HG03520 (cell line): ENCODE results near the gene DTHD1.

Source experiments
- ATAC-seq: cut with Tn5 transposase; IDR thresholded peaks from one replicate; pipeline ENCODE4 v1.9.1; 2021; ENCODE audit warnings: mild to moderate bottlenecking, moderate library complexity; ENCODE audit not compliant: unreplicated experiment

DTHD1 gene

DNA sequence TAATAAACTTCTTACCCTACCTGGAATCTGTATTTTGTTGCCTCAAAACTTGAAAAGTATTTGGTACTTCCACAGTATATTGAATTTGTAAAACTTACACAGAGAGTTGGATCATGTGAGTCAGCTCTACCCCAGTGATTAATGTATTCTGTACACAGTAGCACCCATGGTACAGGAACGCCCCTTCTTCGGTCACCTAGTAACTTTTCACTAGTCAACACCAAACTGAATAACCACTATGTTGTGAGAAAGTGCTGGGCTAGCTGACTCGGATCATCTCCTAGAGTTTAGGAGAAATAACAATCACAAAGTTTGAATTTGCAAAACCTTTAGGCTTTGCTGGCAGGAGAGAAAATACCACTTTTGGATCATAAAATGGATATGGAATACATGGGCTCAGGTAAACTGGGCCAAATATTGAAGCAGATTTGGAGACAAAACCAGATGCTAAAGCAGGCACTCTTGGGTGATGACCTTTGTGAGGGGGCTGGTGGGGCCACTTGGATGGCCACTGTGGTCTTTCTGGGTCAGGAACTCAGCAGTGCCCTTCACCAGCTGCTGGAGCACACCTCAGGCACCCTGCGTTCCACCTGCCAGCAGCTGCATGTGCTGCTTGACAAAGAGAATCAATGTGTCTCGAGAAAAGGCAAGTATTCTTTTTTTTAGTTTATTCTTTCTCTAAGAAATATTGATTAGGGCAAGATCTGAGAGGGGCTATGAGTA is at the start of gene DTHD1:
DTHD1 (plus strand) TSS at position 233 of the 723 bp plus-strand sequence; CDS start at position 376, 143 bp downstream.
- no peak for ATAC-seq

DNA sequence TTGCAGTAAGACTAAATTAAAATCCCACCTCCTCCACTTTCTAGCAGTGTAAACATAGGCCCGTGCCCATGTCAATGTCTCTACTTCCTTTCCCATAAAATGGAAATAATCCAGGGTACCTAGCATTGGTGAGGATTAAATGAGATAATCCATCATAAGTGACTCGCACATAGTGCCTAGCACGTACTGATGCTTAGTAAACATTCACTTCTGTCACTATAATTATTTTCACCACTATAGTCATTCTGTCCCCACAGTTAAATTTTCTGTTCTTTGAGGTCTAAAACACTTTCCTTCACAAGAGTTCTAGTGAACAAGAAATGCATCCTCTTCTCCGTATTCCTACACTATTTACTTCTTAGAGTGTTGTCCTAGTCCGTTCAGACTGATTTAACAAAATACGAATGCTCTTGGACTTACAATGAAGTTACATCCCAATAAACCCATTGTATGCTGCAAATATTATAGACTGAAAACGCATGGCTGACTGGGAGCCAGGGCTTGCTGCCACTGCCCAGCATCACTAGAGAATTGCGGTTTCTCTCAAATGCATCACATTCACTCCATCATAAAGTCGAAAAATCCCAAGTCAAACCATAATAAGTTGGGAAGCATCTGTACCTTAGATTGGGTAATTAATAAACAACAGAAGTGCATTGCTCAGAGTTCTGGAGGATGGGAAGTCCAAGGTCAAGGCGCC is 47.7 kb upstream of the DTHD1 start:
- ATAC-seq, result no peak

DNA sequence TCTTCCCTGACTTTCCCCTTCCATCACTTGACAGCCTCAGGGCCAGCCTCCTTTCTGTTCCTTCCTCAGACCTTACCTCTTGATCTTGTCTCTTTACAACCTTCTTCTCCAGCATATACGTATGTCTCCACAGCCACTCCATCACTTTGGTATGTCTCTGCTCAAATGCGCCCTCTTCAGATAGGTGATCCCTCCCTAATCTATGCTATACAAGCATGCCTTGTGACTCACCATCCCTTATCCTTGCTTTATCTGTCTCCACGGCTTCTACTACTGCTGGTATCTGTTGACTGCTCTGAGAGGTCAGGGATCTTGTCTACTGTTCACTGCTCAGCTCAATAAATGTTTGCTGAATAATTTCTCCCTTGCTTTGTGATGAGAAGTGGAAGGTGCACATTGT is 46.1 kb upstream of the DTHD1 start:
- ATAC-seq, result no peak

DNA sequence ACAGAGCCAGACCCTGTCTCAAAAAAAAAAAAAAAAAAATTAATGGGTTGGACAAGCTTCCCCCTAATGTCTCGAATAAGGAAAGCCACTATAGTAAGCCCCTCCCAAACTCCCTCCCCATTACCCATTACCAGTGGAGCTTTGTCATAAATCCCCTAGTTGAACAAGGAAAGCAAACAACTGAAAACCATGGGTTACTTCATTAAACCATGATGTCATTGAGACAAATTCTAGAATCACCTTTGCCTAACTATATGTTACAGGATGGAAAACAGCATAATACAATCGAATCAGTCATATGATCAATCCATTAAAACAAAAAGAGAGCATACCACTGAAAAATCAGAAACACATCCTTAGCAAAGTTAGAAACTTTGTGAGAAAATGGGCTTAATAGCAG is 45.3 kb upstream of the DTHD1 start:
- ATAC-seq, result no peak

DNA sequence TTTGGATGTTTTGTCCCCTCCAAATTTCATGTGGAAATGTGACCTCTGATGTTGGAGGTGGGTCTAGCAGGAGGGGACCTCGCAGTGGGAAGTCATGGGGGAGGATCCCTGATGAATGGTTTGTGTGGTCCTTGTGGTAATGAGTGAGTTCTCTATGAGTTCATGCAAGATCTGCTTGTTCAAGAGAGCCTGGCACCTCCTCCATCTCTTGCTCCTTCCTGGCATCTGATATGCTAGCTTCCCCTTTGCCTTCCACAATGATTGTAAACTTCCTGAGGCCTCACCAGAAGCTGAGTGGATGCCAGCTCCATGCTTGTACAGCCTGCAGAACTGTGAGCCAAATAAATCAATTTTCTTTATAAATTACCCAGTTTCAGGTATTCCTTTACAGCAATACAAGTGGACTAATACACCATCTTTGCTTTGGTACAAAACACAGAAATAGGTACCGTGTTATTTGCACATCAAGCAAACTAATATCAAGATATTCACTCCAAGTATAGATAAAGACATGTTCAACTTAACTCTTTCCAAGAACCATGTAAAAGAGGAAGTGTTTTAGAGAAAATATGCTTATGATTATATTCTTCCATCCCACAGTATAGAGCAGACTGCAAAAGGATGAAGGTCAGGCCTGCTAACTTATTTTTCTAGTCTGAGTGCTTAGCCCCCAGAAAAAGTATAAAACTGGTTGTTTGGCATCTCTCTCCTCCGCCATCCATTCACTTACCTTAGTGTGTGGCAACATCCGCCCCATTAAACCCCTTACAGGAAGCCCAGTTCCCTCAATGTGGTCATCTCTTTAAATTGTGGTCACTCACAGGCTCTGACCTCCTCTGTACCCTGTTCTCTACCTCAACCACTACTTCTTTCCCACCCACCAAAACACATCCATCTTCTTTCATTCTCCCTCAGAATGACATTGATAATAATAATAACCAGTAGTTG is 43.8 kb upstream of the DTHD1 start:
- ATAC-seq, result no peak

DNA sequence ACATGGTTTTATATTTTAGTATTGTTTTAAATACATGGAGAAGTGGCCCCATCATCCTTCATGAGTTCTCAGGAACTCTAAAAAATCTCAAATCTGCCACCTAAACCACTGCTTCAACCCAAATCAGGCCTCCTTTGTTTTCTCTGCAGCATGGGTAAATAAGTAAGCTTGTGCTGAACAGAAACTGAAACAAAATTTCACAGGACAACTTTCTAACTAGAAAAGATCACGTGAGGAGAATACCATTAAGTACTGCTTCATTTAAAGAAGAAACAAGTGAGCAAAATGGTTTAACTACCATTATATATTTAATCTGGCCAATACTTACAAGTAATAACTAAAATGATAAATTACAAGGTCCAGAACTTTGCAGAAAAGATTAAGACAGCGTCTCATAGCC is 39.6 kb upstream of the DTHD1 start:
- peak; percentile 43 for ATAC-seq

DNA sequence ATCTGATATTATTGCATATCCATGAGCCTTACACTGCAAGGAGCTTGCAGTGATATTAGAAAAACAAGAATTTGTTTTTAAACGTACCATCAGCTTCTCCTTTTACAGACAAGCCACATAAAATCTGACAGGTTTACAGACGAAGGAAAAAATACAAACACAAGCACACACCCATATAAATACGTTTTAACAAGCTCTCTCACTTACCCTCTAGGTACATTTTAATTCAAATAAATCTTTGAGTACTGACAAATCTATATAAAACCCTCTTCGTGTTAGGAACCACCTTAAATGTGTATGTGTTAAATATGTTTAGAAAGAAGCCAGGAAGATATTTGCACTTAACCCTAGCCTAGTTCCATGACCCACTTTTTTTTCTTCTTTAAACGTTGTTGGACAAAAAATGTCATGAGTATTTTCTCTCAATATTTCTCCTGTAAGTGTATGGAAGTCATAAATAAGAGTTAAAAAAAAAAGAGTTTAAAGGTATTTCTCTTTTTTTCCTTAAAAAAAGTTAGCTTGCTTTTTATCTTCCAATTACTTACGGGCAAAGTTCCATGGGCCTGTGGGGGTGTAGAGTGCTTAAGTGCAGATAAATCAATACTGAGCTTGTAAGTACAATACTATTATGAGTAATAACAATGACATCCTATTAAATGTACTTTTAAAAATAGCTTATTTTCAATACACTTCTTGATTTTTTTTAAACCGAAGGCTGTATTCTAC is 38.6 kb upstream of the DTHD1 start:
- ATAC-seq, result no peak

DNA sequence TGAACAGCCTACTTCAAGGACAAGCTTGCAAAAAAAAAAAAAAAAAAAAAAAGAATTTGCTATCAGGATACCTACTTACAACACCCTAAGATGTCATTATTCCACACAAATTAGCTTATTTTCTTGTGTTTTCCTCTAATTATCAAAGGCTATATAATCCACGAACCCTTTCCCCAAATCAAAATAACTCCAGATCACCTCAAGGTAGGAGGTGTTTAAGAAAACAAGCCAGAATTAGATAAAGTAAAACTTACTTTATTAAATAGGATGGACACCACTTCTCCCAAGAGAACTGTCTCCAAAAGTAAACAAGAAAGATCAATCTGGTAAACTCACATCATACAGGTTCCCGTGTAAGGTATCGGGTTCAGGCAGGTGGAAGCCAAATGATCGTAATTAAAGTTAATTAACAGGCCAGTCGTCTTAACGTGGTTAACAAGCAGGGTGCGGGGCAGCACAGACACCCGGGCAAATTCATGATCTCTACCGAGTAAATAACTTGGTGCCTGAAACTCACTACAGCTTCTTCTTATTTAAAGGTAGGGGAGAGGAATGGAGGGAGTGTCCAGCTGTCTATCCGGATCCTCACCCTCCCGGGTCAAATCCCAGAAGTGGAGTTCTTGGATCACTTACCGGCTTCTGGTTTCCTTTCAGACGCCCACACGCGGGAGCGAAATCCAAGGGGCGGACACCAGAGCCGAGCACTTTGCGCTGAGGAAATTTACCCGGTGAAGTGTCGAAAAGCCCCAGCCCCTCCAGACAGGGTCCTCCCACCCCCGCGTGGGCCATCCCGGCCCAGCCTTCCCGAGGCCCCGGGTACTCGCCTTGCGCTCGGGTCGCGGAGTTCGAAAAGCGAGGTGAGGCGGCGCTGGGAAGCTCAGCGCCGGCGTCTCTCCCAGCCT is 37.8 kb upstream of the DTHD1 start:
- peak; percentile 10 for ATAC-seq

DNA sequence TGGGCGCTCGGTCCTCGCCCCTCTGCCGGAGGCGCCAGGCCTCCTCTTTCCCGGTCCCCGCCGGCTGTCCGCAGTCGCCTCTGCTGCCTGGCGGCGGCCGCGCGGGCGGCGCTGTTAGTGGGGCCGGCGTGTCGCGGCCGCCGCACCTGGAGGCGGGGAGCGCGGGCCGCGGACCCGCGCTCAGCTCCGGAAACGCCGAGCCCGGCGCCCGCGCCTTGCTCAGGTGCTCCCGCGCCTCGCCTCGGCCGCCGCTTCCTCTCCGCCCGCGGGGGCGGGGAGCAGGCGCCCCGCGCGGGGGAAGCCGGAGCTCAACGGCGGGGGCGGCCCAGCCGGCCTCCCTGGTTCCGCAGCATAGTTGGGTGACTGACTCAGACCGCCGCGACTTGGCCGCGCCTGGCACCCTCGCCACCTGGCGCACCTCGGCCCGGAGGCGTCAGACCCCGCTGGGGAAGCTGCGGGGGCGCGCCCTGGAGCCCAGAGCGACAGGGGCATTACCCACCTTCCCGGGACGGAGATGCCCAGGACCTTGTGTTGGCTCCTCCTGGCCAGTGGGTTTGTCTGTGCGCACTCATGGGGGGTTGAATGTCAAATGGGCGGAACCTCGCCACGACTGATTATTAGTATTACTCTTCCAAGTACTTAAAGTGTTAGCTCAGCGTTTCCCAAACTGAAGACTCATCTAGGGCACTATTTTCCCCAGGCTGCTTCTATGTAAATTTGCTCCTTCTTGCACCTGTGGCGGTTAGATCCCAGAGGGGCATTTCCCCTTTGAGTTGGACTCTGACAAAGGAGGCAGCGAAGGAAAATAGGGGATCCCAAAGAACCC is 36.9 kb upstream of the DTHD1 start, which contains the start of gene ARAP2:
ARAP2 (minus strand) TSS at position 258 of the 826 bp plus-strand sequence. CDS start 15,028 bp downstream, outside the sequence.
- ATAC-seq, result peak; percentile 51

DNA sequence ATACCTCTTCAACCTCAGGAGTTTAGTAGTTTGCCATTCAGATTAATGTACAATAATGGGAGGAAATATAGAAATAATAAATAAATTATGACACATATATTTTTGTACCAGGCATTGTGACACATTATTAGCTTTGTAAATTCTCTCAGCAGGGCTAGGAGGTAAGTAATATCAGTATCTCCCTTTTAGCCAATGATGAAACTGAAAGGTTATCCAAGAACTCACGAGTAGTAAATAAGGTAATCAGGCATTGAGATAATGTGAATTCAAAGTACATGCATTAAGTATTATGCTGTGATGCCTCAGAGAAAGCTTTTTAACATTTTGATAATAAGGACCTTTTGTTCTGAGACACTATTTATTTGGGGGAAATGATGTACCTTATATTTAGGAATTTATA is 31.8 kb upstream of the DTHD1 start:
- ATAC-seq, result no peak

DNA sequence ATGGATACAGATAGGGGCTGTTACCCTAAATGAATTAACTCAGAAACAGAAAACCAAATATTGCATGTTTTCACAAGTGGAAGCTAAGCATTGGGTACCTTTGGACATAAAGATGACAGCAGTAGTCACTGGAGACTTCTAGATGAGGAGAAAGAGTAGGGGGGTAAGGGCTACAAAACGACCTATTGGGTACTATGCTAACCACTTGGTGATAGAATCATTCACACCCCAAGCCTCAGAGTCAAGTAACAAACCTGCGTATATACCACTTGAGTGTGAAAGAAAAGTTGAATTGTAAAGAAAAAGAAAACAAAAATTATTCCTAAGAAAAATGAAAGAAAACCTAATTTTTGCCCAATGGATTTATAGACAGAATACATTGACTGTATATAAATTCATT is 29.4 kb upstream of the DTHD1 start:
- ATAC-seq, result no peak

DNA sequence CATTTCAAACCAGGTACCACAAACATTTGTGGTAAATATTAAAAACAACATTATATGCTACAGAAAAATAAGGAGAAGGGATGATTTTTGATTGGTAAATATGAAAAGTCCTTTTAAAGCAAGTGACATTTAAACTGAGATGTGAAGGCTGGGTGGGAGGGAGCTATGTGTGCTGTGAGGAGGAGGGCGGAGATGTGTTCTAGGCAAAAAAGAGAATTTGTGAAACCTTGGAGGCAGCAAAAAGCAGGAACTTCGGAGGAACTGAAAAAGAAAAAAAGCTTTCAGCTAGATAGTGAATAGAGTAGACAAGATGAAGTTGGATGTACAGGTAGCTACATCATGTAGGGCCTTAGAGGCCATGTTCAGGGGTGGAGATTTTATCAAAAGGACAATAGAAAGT is 27.0 kb upstream of the DTHD1 start:
- ATAC-seq, result no peak

DNA sequence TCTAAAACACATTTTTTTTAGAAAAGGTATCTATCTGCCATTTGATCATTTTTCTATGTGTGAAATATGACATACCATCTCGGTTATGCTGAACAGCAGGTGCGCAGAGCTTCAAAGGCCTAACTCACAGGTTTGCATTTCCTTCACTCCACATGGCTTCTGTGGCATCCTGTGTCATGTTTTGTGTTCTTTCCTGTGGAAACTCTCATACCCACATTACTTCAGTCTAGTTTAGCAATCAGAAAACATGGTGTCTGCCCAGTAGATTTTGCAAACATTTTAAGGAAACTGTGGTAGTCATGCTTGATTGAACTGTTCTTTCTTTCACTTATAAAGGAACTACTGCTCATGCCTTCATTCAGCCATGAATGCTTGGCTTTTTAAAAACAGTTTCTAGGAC is 25.8 kb upstream of the DTHD1 start:
- ATAC-seq, result peak; percentile 80

DNA sequence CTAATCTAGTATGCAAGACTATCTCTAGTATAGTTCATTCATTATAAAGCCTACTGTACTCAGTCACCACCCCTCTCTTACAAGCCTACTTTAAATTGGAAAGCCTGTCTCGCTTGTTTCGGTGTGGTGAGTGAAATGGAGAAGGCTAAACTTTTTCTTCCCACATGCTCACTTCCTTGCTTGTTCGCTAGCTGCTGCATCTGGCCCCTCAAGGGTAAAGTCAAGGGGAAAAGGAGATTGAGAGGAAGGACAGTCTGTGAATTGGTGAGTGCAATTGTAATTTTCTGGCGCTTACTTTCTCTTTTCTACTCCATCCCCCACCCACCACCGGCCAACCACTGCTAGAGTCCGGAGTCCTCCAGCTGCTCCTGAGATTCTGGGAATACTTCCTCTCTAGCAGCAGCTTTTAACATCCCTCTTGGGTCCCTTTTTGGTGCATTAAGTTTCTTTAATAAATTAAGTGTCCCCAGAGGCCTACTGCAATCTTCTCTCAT is 25.0 kb upstream of the DTHD1 start:
- peak; percentile 50 for ATAC-seq

DNA sequence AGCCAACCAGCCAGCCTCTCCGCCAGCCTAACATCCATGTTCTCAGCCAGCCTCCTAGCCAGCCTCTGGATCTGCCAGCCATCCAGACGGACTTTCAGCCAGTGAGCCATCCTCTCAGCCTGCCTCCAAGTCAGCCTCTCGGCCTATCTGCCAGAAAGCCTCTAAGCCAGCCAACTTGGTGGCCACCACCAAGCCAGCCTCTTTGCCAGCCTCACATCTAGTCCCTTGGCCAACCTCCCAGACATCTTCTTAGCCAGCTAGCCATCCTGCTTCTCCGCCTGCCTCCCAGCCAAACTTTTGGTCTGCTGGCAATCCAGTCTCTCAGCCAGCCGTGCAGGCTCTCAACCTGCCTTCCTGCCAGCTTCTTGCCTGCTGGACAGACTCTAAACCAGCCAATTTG is 20.7 kb upstream of the DTHD1 start:
- no peak for ATAC-seq

DNA sequence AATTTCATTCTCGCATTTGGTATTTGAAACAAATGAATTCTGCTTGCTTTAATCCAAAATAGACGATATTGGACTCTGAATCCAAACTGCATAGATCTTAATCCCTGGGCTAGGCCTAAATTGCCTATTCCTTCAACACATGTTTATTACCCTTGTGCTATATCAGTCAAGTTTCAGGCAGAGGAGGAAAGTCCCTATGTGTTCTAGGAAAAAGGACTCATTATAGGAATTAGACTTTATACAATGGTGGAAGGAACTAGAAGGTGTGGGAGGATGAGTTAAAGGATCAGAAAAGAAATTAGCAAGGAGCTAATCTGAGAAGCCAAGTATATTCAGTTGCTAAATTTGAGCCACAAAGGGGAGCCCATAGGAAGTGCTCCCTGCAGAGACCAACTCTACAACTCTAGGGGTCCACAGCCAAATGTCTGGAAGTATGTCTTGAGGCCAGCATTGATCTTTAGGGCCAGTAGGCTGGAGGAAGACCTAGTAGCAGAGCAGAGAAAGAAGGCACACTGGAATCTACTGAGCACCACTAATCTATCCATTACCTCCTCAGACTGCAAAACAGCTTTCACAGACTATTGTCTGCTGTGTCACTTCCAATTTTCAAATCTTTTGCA is 17.1 kb upstream of the DTHD1 start:
- ATAC-seq, result no peak

DNA sequence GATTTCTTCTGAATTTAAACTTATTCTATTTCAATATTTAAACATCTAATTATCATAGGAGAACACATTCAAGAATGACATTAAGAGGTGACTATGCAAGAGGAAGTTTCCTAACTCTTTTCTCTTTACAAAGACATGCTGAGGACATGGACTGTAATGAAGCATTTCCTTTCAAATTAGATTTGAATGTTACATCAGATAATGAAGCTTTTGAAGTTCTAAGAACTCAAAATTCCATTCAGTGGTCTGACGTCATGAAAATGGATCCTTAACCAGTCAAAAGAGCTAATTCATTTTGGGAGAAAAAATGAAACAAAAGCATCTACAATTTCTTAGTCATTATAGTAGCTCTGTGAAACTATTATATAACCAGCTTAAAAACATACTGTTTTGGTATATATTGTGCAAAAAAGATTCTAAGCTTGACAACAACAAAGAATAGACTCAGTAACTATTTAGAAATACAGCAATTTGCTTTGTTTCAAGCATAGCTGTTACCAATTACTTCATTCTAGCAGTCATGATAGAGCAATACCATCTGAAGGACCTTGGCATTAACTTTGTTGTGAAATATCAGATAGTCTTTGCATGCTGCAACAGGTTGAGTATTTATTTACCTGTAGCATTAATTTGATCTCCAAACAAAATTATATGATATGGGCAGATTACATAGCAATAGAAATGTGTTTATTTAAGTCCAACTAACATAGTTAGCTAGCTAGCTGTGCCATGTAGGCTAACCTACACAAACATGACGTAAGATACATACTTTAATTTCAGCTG is 13.7 kb upstream of the DTHD1 start:
- ATAC-seq, result no peak
